ENCODE measurements around the gene ENTPD8. TPM values are rescaled to one million over a fixed set of nuclear protein-coding genes. Genes with fewer than 3 reads are reported as not detected.

ENTPD8 gene
- total and polyA plus RNA-seq, 2 of the 4 experiments (the other 2 are of a cell fraction) = 0.07 TPM; not detected in 1

GRCh38 chr9:137438591-137439157, 2.5 kb downstream of the ENTPD8 start:
- Histone ChIP-seq H2BK120ac (ENCODE audit: low read depth, low read length) (no peak overlapping the region), H3K79me1 (ENCODE audit: low read depth in 1 of 2, low read length in 2 of 2) (no peaks in the 10 kb centered on the region), H2BK15ac (ENCODE audit: low read depth, low read length) (no peak overlapping the region), H3K9me3 (ENCODE audit: control insufficient read depth, insufficient read depth, low read length) (no peaks in the 10 kb centered on the region), H2BK5ac (ENCODE audit: low read depth, low read length, poor library complexity, severe bottlenecking) (no peak overlapping the region), H3K27me3 (ENCODE audit: control insufficient read depth, insufficient read depth, low read length) (peaks cover 3% of the 10 kb centered on the region; the same call in 1 of the 2 replicates), H3K56ac (ENCODE audit: extremely low read depth, insufficient read depth, low read length) (no peak overlapping the region), H2AK5ac (ENCODE audit: low read depth, low read length) (no peak overlapping the region), H2BK20ac (ENCODE audit: low read depth, low read length) (no peak overlapping the region), H3K36me3 (ENCODE audit: control insufficient read depth, insufficient read depth, low read length) (no peaks in the 10 kb centered on the region), H3K18ac (ENCODE audit: low read depth, low read length) (no peak overlapping the region), H2AK9ac (replicated peaks; ENCODE audit: low read depth, low read length, poor library complexity) (no peak overlapping the region), H3K4me1 (ENCODE audit: control insufficient read depth, insufficient read depth, low read length) (peaks cover 3% of the 10 kb centered on the region), H4K20me1 (ENCODE audit: insufficient read depth, low read length) (no peaks in the 10 kb centered on the region), H3K4me3 (ENCODE audit: insufficient read depth, low read depth, low read length) (no peak overlapping the region), H3K27ac (ENCODE audit: insufficient read depth, low read length) (no peak overlapping the region), H4K5ac (ENCODE audit: low read depth, low read length) (no peak overlapping the region), H4K91ac (ENCODE audit: insufficient read depth, low read depth, low read length) (no peak overlapping the region), H3K9ac (ENCODE audit: low read depth, low read length) (no peak overlapping the region), H3K23ac (ENCODE audit: low read depth, low read length) (no peak overlapping the region), H4K8ac (ENCODE audit: low read depth in 2 of 2, low read length in 2 of 2) (no peak overlapping the region), H3K4ac (ENCODE audit: low read depth, low read length) (no peak overlapping the region), H2AFZ (replicated peaks; ENCODE audit: low read length, poor library complexity) (no peak overlapping the region), H3K4me2 (ENCODE audit: low read depth, low read length) (no peak overlapping the region), H3K9me1 (ENCODE audit: insufficient read depth, low read length) (no peaks in the 10 kb centered on the region), H3K14ac (replicated peaks; ENCODE audit: low read depth, low read length) (no peak overlapping the region)
- dilution Hi-C loops (cut with HindIII; ENCODE audit: low sequenced_read_pairs, unreplicated experiment) = no loop called here
- in situ Hi-C loops (cut with MboI; ENCODE audit: low sequenced_read_pairs) = no loop called here
- intact Hi-C loops (cut with micrococcal nuclease) = no loop called here
- 86% methylated on average over 1 of the region's 22 CpGs; no CpG with 5 or more reads in 1 of the 2 experiments for WGBS, 2 experiments (ENCODE audit: extremely low coverage in 2 of 2, insufficient read length in 1 of 2)
- POLR2A ChIA-PET (ENCODE audit: unreplicated experiment) = no interaction called here
- DNase-seq = no peak
- no TSS peak for BruUV-seq (replicated peaks)
- no peak for ATAC-seq (ENCODE audit: low read depth)
- no peak for TF ChIP-seq CEBPB (IDR thresholded peaks at IDR 0.05; ENCODE audit: low read depth, low read length)
- no peak for TF ChIP-seq USF2 (IDR thresholded peaks at IDR 0.05; ENCODE audit: low read depth, low read length)
- TF ChIP-seq RAD21 (IDR thresholded peaks at IDR 0.05; ENCODE audit: low read length) = no peak
- no peak for TF ChIP-seq RCOR1 (IDR thresholded peaks at IDR 0.05; ENCODE audit: insufficient replicate concordance, low read length)
- TF ChIP-seq BHLHE40 (IDR thresholded peaks at IDR 0.05; ENCODE audit: low read depth, low read length) = no peak
- no peak for TF ChIP-seq SMC3 (IDR thresholded peaks at IDR 0.05; ENCODE audit: low read depth, low read length)
- no peak for TF ChIP-seq FOS (IDR thresholded peaks at IDR 0.05; ENCODE audit: low read depth, low read length)
- no peak for TF ChIP-seq MXI1 (IDR thresholded peaks at IDR 0.05; ENCODE audit: borderline replicate concordance, low read depth, low read length)
- CTCF ChIA-PET = no interaction called here

All from IMR-90 (cell line).